GM13976 (cell line): ENCODE results near the gene EPB41L5.
A peak's percentile ranks its signal among the peaks of the same experiment; 100 is the strongest.

Source experiments
- DNase-seq: peaks from one replicate; pipeline ENCODE4 v3.0.0; 2012; ENCODE audit warnings: low spot score
- CTCF ChIP-seq: IDR thresholded peaks from 2 replicates; pipeline ENCODE4 v1.5.1; 2012; ENCODE audit warnings: borderline replicate concordance, mild to moderate bottlenecking; ENCODE audit not compliant: insufficient read depth; ENCODE audit errors: extremely low read depth, missing control alignments, control extremely low read depth
- in situ Hi-C: fragments of 300-500 bp; cut with MboI; formaldehyde crosslinking; loops from one replicate; pipeline ENCODE4 v1.12.0; 2022; ENCODE audit warnings: low sequenced_read_pairs, mixed read lengths, inconsistent platforms; ENCODE audit not compliant: unreplicated experiment

The EPB41L5 gene

GRCh38 chr2:120167272-120167671 is 154.4 kb downstream of the EPB41L5 start:
- DNase-seq: no peak
- in situ Hi-C loops: no loop called here
- TF ChIP-seq CTCF: no peak

GRCh38 chr2:120169020-120169419 is 156.1 kb downstream of the EPB41L5 start:
- TF ChIP-seq CTCF: no peak
- no peak for DNase-seq
- in situ Hi-C loops: no loop called here

- peak; percentile 54 for DNase-seq
- in situ Hi-C loops: loop anchor here (5.0 to 10.0 kb wide), 2 partner anchors 423 to 470 kb away; no protein-coding TSS in a partner anchor
- peak; percentile 52 for TF ChIP-seq CTCF
Observed at GRCh38 chr2:120174963-120175581, 162.2 kb downstream of the EPB41L5 start.

GRCh38 chr2:120176526-120176925 is 163.6 kb downstream of the EPB41L5 start:
- TF ChIP-seq CTCF: no peak
- in situ Hi-C loops: loop anchor here (10.0 kb wide), 1 partner anchor 472 kb away; no protein-coding TSS in a partner anchor
- no peak for DNase-seq

- DNase-seq: peak; percentile 83
- TF ChIP-seq CTCF: peak; percentile 73
- in situ Hi-C loops: loop anchor here (10.0 kb wide), 1 partner anchor 472 kb away; no protein-coding TSS in a partner anchor
Observed at GRCh38 chr2:120177001-120177621, 164.2 kb downstream of the EPB41L5 start.

- DNase-seq: no peak
- no peak for TF ChIP-seq CTCF
- in situ Hi-C loops: loop anchor here (10.0 kb wide), 1 partner anchor 473 kb away; no protein-coding TSS in a partner anchor
Observed at GRCh38 chr2:120177973-120178372, 165.1 kb downstream of the EPB41L5 start.
